H1 (cell line): ENCODE data around the gene SORCS3. TPM values are rescaled to one million over a fixed set of nuclear protein-coding genes. Genes with fewer than 3 reads are reported as not detected.

ENCODE experiments used
- CTCF ChIA-PET: fragments of 300-600 bp; sonication (Branson Sonifier 250); formaldehyde crosslinking; loops from one replicate; lab custom pipeline; 2021; ENCODE audit not compliant: partially characterized antibody; lab: Charles Lee
- POLR2A ChIA-PET: fragments of 300-600 bp; sonication (Branson Sonifier 250); formaldehyde crosslinking; loops from one replicate; lab custom pipeline; 2021; ENCODE audit warnings: inconsistent platforms; ENCODE audit not compliant: partially characterized antibody; lab: Charles Lee
- DNase-seq, 2 experiments: peaks; one replicate each; pipeline versions ENCODE4 v3.0.0 to v3.0.0-alpha.2; 2010 to 2022; ENCODE audit warnings: low spot score in 2 of 2, low read depth in 1 of 2, mixed read lengths in 1 of 2
- FAIRE-seq: peaks from 2 replicates; lab custom pipeline; 2011; peaks lifted over from hg19 to GRCh38; lab: Jason Lieb, UNC
- H2AFZ ChIP-seq: 2 replicates; pipeline ENCODE4 v1.8.1; 2012; ENCODE audit warnings: low read length, inconsistent platforms
- H2AK5ac ChIP-seq: 2 replicates; pipeline ENCODE4 v1.6.1; 2013; ENCODE audit warnings: low read depth, low read length
- H2BK120ac ChIP-seq: replicated peaks from 2 replicates; pipeline ENCODE3; 2013; ENCODE audit warnings: low read depth, low read length, inconsistent platforms
- H2BK12ac ChIP-seq: 2 replicates; pipeline ENCODE4 v1.6.1; 2013; ENCODE audit warnings: low read depth, low read length
- H2BK15ac ChIP-seq: 2 replicates; pipeline ENCODE4 v1.6.1; 2013; ENCODE audit warnings: low read length
- H2BK20ac ChIP-seq: 2 replicates; pipeline ENCODE4 v1.6.1; 2013; ENCODE audit warnings: low read length
- H2BK5ac ChIP-seq: 2 replicates; pipeline ENCODE4 v1.6.1; 2013; ENCODE audit warnings: low read depth, low read length
- H3K14ac ChIP-seq: 2 replicates; pipeline ENCODE4 v1.6.1; 2013; ENCODE audit warnings: inconsistent platforms; ENCODE audit not compliant: insufficient read length
- H3K18ac ChIP-seq: 2 replicates; pipeline ENCODE4 v1.6.1; 2013; ENCODE audit warnings: low read length; ENCODE audit errors: extremely low read depth
- H3K23ac ChIP-seq: 2 replicates; pipeline ENCODE4 v1.6.1; 2013; ENCODE audit warnings: inconsistent platforms; ENCODE audit not compliant: insufficient read length
- H3K23me2 ChIP-seq: 2 replicates; pipeline ENCODE4 v1.6.1; 2013; ENCODE audit warnings: low read depth, low read length
- H3K27ac ChIP-seq: 2 replicates; pipeline ENCODE4 v1.6.1; 2011; ENCODE audit warnings: low read depth, low read length, inconsistent platforms
- H3K27me3 ChIP-seq, 4 experiments: replicated peaks in 1 of 4; 1 replicate in 1 of 4; 2 replicates in 3 of 4; pipeline versions ENCODE4 v1.6.1 to v1.8.1; 2011 to 2013; ENCODE audit warnings: low read length in 3 of 4, mild to moderate bottlenecking in 3 of 4, inconsistent platforms in 2 of 4, mixed read lengths in 2 of 4, moderate library complexity in 1 of 4; ENCODE audit not compliant: control insufficient read depth in 3 of 4, insufficient read depth in 3 of 4; ENCODE audit errors: extremely low read depth in 1 of 4
- H3K36me3 ChIP-seq, 4 experiments: 2 replicates each; pipeline versions ENCODE4 v1.6.1 to v1.8.1; 2011 to 2013; ENCODE audit warnings: mild to moderate bottlenecking in 4 of 4, low read length in 3 of 4, moderate library complexity in 2 of 4, control low read depth in 1 of 4, inconsistent platforms in 1 of 4; ENCODE audit not compliant: insufficient read depth in 4 of 4, control insufficient read depth in 2 of 4
- H3K4ac ChIP-seq: replicated peaks from 2 replicates; pipeline ENCODE3; 2013; ENCODE audit warnings: low read length, low read depth, mixed read lengths, inconsistent platforms; ENCODE audit not compliant: insufficient read length
- H3K4me1 ChIP-seq, 4 experiments: replicated peaks in 1 of 4; 1 replicate in 1 of 4; 2 replicates in 3 of 4; pipeline versions ENCODE4 v1.6.1 to v1.8.1; 2011 to 2013; ENCODE audit warnings: low read length in 3 of 4, inconsistent platforms in 2 of 4, mixed read lengths in 1 of 4; ENCODE audit not compliant: insufficient read depth in 4 of 4, control insufficient read depth in 3 of 4
- H3K4me2 ChIP-seq, 2 experiments: 2 replicates each; pipeline versions ENCODE4 v1.6.1 to v1.8.1; 2011 to 2013; ENCODE audit warnings: low read depth in 2 of 2, low read length in 2 of 2, control low read depth in 1 of 2, inconsistent platforms in 1 of 2, mild to moderate bottlenecking in 1 of 2; ENCODE audit not compliant: insufficient read depth in 1 of 2
- H3K4me3 ChIP-seq, 4 experiments: fragments of 200-600, 300-600 bp in 1 of 4; sonication (generic), shearing (Covaris generic), sonication (Bioruptor Twin) in 1 of 4; 2 replicates each; pipeline versions ENCODE4 v1.5.1 to v1.8.1; 2011 to 2016; ENCODE audit warnings: low read length in 4 of 4, low read depth in 3 of 4, control low read depth in 2 of 4, inconsistent platforms in 2 of 4, mild to moderate bottlenecking in 2 of 4, mixed read lengths in 1 of 4, moderate library complexity in 1 of 4; ENCODE audit not compliant: insufficient read depth in 2 of 4; ENCODE audit errors: extremely low read depth in 1 of 4
- H3K56ac ChIP-seq: replicated peaks from 2 replicates; pipeline ENCODE3; 2013; ENCODE audit warnings: low read depth, mild to moderate bottlenecking, mixed read lengths, low read length, inconsistent platforms; ENCODE audit not compliant: insufficient read length
- H3K79me1 ChIP-seq: 2 replicates; pipeline ENCODE4 v1.6.1; 2013; ENCODE audit warnings: low read depth, low read length, control low read depth
- H3K79me2 ChIP-seq, 2 experiments: 2 replicates each; pipeline versions ENCODE4 v1.6.1 to v1.8.1; 2012 to 2013; ENCODE audit warnings: low read length in 2 of 2, mild to moderate bottlenecking in 2 of 2, inconsistent platforms in 1 of 2; ENCODE audit not compliant: insufficient read depth in 2 of 2, control insufficient read depth in 1 of 2
- H3K9ac ChIP-seq, 4 experiments: replicated peaks in 1 of 4; 1 replicate in 1 of 4; 2 replicates in 3 of 4; pipeline versions ENCODE4 v1.6.1 to v1.8.1; 2011 to 2013; ENCODE audit warnings: low read depth in 3 of 4, low read length in 3 of 4, control low read depth in 2 of 4, mild to moderate bottlenecking in 2 of 4, moderate library complexity in 2 of 4, inconsistent platforms in 1 of 4; ENCODE audit errors: extremely low read depth in 1 of 4
- H3K9me3 ChIP-seq, 2 experiments: 2 replicates each; pipeline versions ENCODE4 v1.6.1 to v1.8.1; 2012 to 2013; ENCODE audit warnings: mild to moderate bottlenecking in 2 of 2, moderate library complexity in 2 of 2, control low read depth in 1 of 2, inconsistent platforms in 1 of 2, low read depth in 1 of 2, low read length in 1 of 2, mixed read lengths in 1 of 2; ENCODE audit not compliant: insufficient read depth in 2 of 2
- H4K20me1 ChIP-seq, 2 experiments: replicated peaks in 1 of 2; 2 replicates each; pipeline versions ENCODE3 to v1.8.1; 2011 to 2013; ENCODE audit warnings: inconsistent platforms in 2 of 2, low read length in 2 of 2, mild to moderate bottlenecking in 1 of 2; ENCODE audit not compliant: insufficient read depth in 2 of 2, control insufficient read depth in 1 of 2
- H4K5ac ChIP-seq: 2 replicates; pipeline ENCODE4 v1.6.1; 2013; ENCODE audit warnings: low read length, low read depth, mixed read lengths, inconsistent platforms; ENCODE audit not compliant: insufficient read length
- H4K8ac ChIP-seq: 2 replicates; pipeline ENCODE4 v1.8.0; 2013; ENCODE audit warnings: mild to moderate bottlenecking, moderate library complexity, low read length, inconsistent platforms; ENCODE audit not compliant: insufficient read depth; ENCODE audit errors: extremely low read depth
- H4K91ac ChIP-seq: replicated peaks from 2 replicates; pipeline ENCODE3; 2013; ENCODE audit warnings: low read length, mixed read lengths, inconsistent platforms; ENCODE audit not compliant: insufficient read length
- EP300 ChIP-seq, 2 experiments: IDR thresholded peaks; 1 replicate in 1 of 2; 2 replicates in 1 of 2; pipeline ENCODE4 v1.6.1; 2011 to 2012; ENCODE audit warnings: low read depth in 2 of 2, low read length in 2 of 2, mild to moderate bottlenecking in 2 of 2, borderline replicate concordance in 1 of 2, inconsistent platforms in 1 of 2, moderate library complexity in 1 of 2
- EZH2 ChIP-seq: fragments of 200-600 bp; sonication (generic); IDR thresholded peaks from 2 replicates; pipeline ENCODE4 v1.7.1; 2012; ENCODE audit warnings: low read depth, mild to moderate bottlenecking, moderate library complexity, low read length, inconsistent platforms; ENCODE audit not compliant: severe bottlenecking
- FOSL1 ChIP-seq: IDR thresholded peaks from 2 replicates; pipeline ENCODE4 v1.6.1; 2011; ENCODE audit warnings: mild to moderate bottlenecking, low read depth, low read length, moderate library complexity; ENCODE audit not compliant: insufficient read depth
- HDAC6 ChIP-seq: IDR thresholded peaks from one replicate; pipeline ENCODE4 v1.7.1; 2012; ENCODE audit warnings: low read depth, mild to moderate bottlenecking, inconsistent platforms, low read length, moderate library complexity
- JUND ChIP-seq: IDR thresholded peaks from 2 replicates; pipeline ENCODE4 v1.6.1; 2011; ENCODE audit warnings: mild to moderate bottlenecking, improper control_type of control experiment, low read length
- KDM5A ChIP-seq: fragments of 200-600 bp; IDR thresholded peaks from 2 replicates; pipeline ENCODE4 v1.7.1; 2012; ENCODE audit warnings: mild to moderate bottlenecking, low read length, inconsistent platforms, mixed read lengths
- PHF8 ChIP-seq: fragments of 200-600 bp; sonication (generic); conservative IDR thresholded peaks from 2 replicates; pipeline ENCODE4 v1.7.1; 2012; ENCODE audit warnings: low read depth, mild to moderate bottlenecking, inconsistent platforms, low read length, moderate library complexity
- POLR2AphosphoS5 ChIP-seq: IDR thresholded peaks from 2 replicates; pipeline ENCODE4 v1.6.1; 2011; ENCODE audit warnings: low read depth, low read length
- RNF2 ChIP-seq: fragments of 200-900, 300-1000 bp; sonication (generic); IDR thresholded peaks from 2 replicates; pipeline ENCODE4 v1.7.1; 2016; ENCODE audit warnings: borderline replicate concordance, low read depth, mild to moderate bottlenecking, antibody characterized with exemption, low read length; ENCODE audit not compliant: poor library complexity, severe bottlenecking; ENCODE audit errors: missing control alignments
- SIRT6 ChIP-seq: IDR thresholded peaks from one replicate; pipeline ENCODE4 v1.7.1; 2012; ENCODE audit warnings: low read length, inconsistent platforms
- SIX5 ChIP-seq: IDR thresholded peaks from 2 replicates; pipeline ENCODE4 v1.6.1; 2011; ENCODE audit warnings: mild to moderate bottlenecking, low read depth, low read length
- TAF1 ChIP-seq: IDR thresholded peaks from 2 replicates; pipeline ENCODE4 v1.6.1; 2011; ENCODE audit warnings: mild to moderate bottlenecking, low read depth, low read length
- WGBS, 2 experiments: shearing (Covaris generic) in 1 of 2; methylation state at CpG; one replicate each; pipeline versions ENCODE4 v1.1.6 to v1.1.7; 2013 to 2015; ENCODE audit warnings: low lambda C conversion rate in 2 of 2, mixed read lengths in 2 of 2, inconsistent platforms in 1 of 2, low coverage in 1 of 2, missing lambda C conversion rate in 1 of 2; ENCODE audit not compliant: insufficient replicate concordance in 2 of 2, insufficient coverage in 1 of 2, insufficient read length in 1 of 2; ENCODE audit errors: extremely low coverage in 1 of 2, missing lambda C conversion rate in 1 of 2; 5-methylcytosine and 5-hydroxymethylcytosine counted together
- polyA plus RNA-seq, 7 experiments: library from polyadenylated mRNA; depleted of rRNA in 3 of 7; stranded (reverse) in 5 of 7; unstranded in 2 of 7; fragments of >200 nt in 5 of 7; fragments of 200-250 nt in 2 of 7; gene quantifications; 1 replicate in 5 of 7; 2 replicates in 1 of 7; 4 replicates in 1 of 7; pipeline versions ENCODE4 v1.2.1 to v1.2.3, GENCODE V29; 2011 to 2013; ENCODE audit warnings: missing spikeins in 2 of 7, mixed read lengths in 2 of 7
- total RNA-seq: library from RNA; stranded (reverse); fragmentation: NEBNext Ultra II Directional; extraction: Animal tissue kit (Norgen Biotek cat#: 25700); gene quantifications from 2 replicates; pipeline ENCODE4 v1.2.1, GENCODE V29; 2021

SORCS3 gene
- total and polyA plus RNA-seq, 2 of the 8 experiments (the other 6 are each of a cell fraction or from before 2014, with no cell fraction given) = 0.26 to 0.88 TPM

- no peaks in the 10 kb centered on the region for H4K20me1 ChIP-seq
- H3K4ac ChIP-seq = no peak overlapping the region
- no peak overlapping the region for H4K91ac ChIP-seq
- no peak for DNase-seq
- H3K27ac ChIP-seq = no peak overlapping the region
- no peaks in the 10 kb centered on the region for H3K79me1 ChIP-seq
- no peaks in the 10 kb centered on the region for H3K27me3 ChIP-seq
- no peak overlapping the region for H2BK15ac ChIP-seq
- no peak overlapping the region for H3K18ac ChIP-seq
- H3K23me2 ChIP-seq = no peaks in the 10 kb centered on the region
- no peak overlapping the region for H4K8ac ChIP-seq
- no peak for FAIRE-seq
- H2BK20ac ChIP-seq = no peak overlapping the region
- H3K9me3 ChIP-seq = no peaks in the 10 kb centered on the region
- no peaks in the 10 kb centered on the region for H3K79me2 ChIP-seq
- no peak overlapping the region for H2AK5ac ChIP-seq
- ChIA-PET CTCF (interaction anchor here (0.9 to 2.7 kb wide), 5 partner anchors 10 to 37 kb away, joined by 3 to 9 read pairs (median 3); no protein-coding TSS in a partner anchor), POLR2A (no interaction called here)
- H3K36me3 ChIP-seq = no peaks in the 10 kb centered on the region
- H3K4me3 ChIP-seq = no peak overlapping the region
- no peak overlapping the region for H2BK12ac ChIP-seq
- no peak overlapping the region for H3K23ac ChIP-seq
- no peak overlapping the region for H3K14ac ChIP-seq
- no peak overlapping the region for H3K56ac ChIP-seq
- WGBS, 2 experiments = 96% methylated on average over 1 of the region's 1 CpG; no CpG with 5 or more reads in 1 of the 2 experiments
- no peak overlapping the region for H4K5ac ChIP-seq
- no peak overlapping the region for H2BK5ac ChIP-seq
- H3K4me2 ChIP-seq = no peak overlapping the region
- TF ChIP-seq SIRT6 = no peak
- no peak for TF ChIP-seq EZH2
- no peak for TF ChIP-seq PHF8
- TF ChIP-seq POLR2AphosphoS5 = no peak
- TF ChIP-seq FOSL1 = no peak
- no peak for TF ChIP-seq SIX5
- TF ChIP-seq EP300 (IDR thresholded peaks at IDR 0.05; ENCODE audit: borderline replicate concordance in 1 of 2, low read depth in 2 of 2, low read length in 2 of 2) = no peak
- no peak for TF ChIP-seq RNF2
- TF ChIP-seq KDM5A = no peak
- TF ChIP-seq HDAC6 = no peak
- TF ChIP-seq TAF1 = no peak
- no peak for TF ChIP-seq JUND
- no peaks in the 10 kb centered on the region for H3K4me1 ChIP-seq
- H3K9ac ChIP-seq = no peak overlapping the region
- peak overlapping the region; percentile 32; the same call in 1 of the 2 replicates for H2AFZ ChIP-seq
- no peak overlapping the region for H2BK120ac ChIP-seq
Observed at GRCh38 chr10:104895541-104895940, 254.5 kb downstream of the SORCS3 start.
